Stimulated activated memory B cell treated with anti-CD40 and anti-IgM and Interleukin-4, amounts not matched to agents 10 μg/mL and 1 μg/mL and 100 μg/mL, for 72 hours (primary cell): ENCODE data around the gene SORCS3.

Experiments
- ATAC-seq: fragments of 150-1000 bp; cut with Tn5 transposase; 2 replicates; pipeline ENCODE4 v1.10.0; 2021
- H3K27ac Mint-ChIP-seq: one replicate; pipeline ENCODE4 v1.8.0; 2022; ENCODE audit warnings: mild to moderate bottlenecking, mixed read lengths
- H3K27me3 Mint-ChIP-seq: one replicate; pipeline ENCODE4 v1.8.0; 2022; ENCODE audit warnings: mixed read lengths
- H3K36me3 Mint-ChIP-seq: one replicate; pipeline ENCODE4 v1.8.0; 2022; ENCODE audit warnings: mixed read lengths
- H3K4me1 Mint-ChIP-seq: one replicate; pipeline ENCODE4 v1.8.0; 2022; ENCODE audit warnings: mixed read lengths
- H3K4me3 Mint-ChIP-seq: one replicate; pipeline ENCODE4 v1.8.0; 2022; ENCODE audit warnings: mild to moderate bottlenecking, moderate library complexity, mixed read lengths
- H3K9me3 Mint-ChIP-seq: one replicate; pipeline ENCODE4 v1.8.0; 2022; ENCODE audit warnings: mixed read lengths

Gene SORCS3

DNA sequence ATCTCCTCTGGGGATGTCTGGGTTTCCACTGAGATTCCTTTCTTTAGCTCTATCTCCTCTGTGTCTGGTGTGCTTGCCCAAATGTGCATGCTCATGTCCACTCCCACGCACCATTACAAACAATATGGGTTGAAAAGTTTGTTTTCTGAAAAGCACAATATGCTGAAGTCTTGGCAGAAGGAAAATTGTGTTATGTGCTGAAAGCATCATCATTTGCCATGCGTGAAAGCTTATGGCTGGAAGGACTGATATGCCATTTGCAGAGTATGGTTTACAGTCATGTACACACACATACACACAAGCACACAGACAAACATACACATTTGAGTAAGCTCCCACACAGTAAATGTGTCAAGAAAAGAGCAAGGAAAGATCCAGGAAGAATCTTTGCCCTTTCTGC is 231.6 kb downstream of the SORCS3 start:
- no peak overlapping the region for H3K4me3 Mint-ChIP-seq
- H3K4me1 Mint-ChIP-seq = no peaks in the 10 kb centered on the region
- no peaks in the 10 kb centered on the region for H3K9me3 Mint-ChIP-seq
- no peak for ATAC-seq
- no peaks in the 10 kb centered on the region for H3K27me3 Mint-ChIP-seq
- no peak overlapping the region for H3K27ac Mint-ChIP-seq
- H3K36me3 Mint-ChIP-seq = no peaks in the 10 kb centered on the region

DNA sequence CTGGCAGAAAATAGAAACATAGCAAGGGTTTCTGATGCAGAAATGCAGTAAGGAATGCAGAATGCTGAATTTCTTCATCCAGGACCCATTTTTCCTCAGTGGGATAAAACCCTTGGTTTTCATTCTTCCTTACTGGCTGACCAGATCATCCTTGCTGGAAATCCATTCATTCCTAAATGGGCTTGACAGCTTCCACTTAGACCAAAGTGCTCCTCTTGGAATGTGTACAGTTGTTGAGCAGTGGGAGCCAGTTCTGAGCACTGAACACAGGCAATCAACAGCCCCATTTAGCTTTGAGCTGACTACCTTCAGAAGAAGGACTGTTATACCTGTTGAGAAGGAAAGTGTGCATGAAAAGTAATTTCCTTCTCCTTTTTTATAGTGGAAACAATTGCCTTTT is 232.1 kb downstream of the SORCS3 start:
- no peaks in the 10 kb centered on the region for H3K36me3 Mint-ChIP-seq
- no peak for ATAC-seq
- H3K9me3 Mint-ChIP-seq = no peaks in the 10 kb centered on the region
- no peak overlapping the region for H3K4me3 Mint-ChIP-seq
- no peaks in the 10 kb centered on the region for H3K4me1 Mint-ChIP-seq
- H3K27ac Mint-ChIP-seq = no peak overlapping the region
- H3K27me3 Mint-ChIP-seq = no peaks in the 10 kb centered on the region

DNA sequence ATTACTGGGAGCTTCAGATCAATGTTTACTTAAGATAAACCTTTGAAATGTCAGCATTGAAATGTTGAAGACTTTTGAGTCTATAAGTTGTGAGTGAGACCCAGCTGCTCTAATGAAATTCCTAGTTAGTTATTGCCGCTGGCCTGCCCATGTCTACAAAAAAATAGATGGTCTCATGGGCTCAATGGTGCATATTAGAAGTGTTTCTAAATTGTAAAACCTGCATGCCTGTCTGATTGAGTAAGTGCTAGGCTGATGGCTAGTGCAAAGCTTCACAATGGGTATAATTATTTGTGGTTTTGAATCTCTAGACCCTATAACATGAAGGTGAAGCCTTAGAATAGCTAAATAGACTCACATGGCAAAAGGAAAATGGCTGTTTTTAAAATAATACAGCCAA is 234.5 kb downstream of the SORCS3 start:
- ATAC-seq = no peak
- H3K4me3 Mint-ChIP-seq = no peak overlapping the region
- no peaks in the 10 kb centered on the region for H3K4me1 Mint-ChIP-seq
- H3K27me3 Mint-ChIP-seq = no peaks in the 10 kb centered on the region
- H3K36me3 Mint-ChIP-seq = no peaks in the 10 kb centered on the region
- no peak overlapping the region for H3K27ac Mint-ChIP-seq
- no peaks in the 10 kb centered on the region for H3K9me3 Mint-ChIP-seq

DNA sequence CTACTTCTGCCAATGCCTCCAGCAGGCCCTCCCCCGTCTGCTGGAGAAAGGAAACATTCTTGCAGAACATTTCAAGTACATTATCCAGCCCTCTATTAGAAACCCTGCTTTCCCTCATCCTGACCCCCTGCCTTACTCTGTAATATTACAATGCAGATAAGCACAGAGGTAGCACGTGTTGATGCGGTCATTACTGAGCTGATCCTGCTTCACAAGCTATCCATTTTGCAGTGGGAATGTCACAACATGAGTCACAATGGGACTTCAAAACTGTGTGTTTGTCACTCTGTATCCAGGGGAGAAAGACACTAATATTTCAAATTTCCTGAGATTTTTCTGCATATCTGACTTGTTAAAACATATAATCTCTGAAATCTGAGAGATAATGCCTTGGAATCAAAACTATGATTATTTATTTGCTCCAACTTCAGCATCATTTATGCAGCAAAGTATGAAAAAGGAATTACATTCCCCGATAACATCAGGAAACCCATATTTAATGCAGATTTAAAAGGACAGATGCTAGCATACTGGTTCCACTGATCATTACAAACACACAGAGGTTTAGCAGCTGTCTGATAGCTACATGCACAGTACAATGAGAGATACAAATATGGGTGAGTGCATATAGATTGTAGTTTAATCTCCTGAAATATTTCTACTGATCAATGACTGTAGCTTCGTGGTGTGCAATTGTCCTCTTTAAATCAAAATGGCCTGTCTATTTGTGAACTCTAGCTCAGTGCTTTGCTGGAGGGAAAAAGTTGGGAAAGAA is 239.7 kb downstream of the SORCS3 start:
- no peak for ATAC-seq
- Mint-ChIP-seq H3K9me3 (no peaks in the 10 kb centered on the region), H3K27me3 (no peaks in the 10 kb centered on the region), H3K27ac (no peak overlapping the region), H3K4me1 (no peaks in the 10 kb centered on the region), H3K36me3 (no peaks in the 10 kb centered on the region), H3K4me3 (no peak overlapping the region)

DNA sequence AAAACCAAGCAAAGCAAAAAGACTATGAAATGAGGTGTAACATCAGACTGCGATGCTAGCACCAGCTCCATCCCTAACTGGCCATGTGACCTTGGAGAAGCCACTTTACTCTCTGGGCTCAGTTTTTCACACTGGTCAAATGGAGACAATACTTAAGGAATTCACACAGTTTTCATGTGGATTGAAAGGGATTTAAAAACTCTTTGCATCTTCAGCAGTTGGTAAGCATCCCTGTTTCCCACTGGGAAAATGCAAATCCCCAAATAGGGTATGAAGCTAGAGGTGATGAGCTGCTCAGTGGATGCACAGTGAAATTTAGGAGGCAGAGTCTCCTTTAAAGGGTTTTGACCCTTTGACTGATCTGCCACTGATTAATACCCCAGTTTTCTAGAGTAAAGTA is 240.7 kb downstream of the SORCS3 start:
- Mint-ChIP-seq H3K4me1 (no peaks in the 10 kb centered on the region), H3K36me3 (no peaks in the 10 kb centered on the region), H3K9me3 (no peaks in the 10 kb centered on the region), H3K27ac (no peak overlapping the region), H3K27me3 (no peaks in the 10 kb centered on the region), H3K4me3 (no peak overlapping the region)
- ATAC-seq = no peak

DNA sequence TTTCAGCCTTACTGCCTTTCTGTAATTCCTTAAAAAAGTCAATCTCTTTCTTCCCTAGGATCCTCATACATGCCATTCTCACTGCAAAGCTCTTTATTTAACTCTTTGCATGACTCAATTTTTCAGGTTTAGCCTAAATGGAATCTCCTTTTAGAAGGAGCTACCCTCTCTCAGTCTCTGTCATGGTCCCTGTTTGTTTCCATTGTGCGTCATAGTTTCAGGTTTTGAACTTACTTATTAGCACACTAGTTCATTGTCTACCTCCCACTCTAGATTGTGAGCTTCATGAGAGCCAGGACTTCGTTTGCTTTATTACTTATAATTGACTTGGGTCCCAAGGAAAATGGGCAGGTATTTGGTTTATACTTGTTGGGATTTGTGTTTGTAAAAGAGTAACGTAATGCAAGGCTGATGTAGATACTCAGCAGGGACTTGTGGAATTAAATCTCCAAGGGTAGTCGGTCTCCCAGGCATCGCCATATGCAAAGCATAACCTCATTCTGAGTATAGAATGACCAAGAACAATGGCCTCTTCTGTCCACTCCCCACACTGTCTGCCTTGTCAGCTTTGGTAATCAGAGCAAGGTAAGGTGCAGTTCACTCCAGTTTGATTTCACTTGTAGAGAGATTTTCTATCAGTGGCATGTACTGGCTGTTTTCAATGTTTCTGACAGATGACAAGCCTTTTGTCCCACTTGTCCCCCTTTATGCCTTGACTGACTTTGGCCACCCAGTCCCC is 252.0 kb downstream of the SORCS3 start:
- peaks cover 15% of the 10 kb centered on the region for H3K9me3 Mint-ChIP-seq
- ATAC-seq = no peak

DNA sequence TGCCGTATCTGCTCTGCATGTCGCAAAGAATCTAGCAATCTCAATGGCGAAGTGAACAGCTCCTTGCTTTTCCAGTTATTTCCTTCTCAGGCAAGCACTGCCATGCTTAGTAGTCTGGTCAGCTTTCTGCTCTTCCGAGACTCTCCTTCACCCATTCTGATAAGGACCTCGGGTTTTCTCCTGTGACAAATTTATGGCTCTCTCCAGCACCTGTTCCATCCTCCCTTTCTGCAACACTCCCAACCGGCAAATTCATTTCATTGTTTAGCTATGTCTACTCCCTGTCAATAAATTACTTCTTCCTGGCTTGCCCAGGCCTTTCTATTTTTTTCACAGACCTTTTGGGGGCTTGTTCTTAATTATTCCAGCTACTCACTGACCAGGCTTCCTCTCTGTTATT is 252.6 kb downstream of the SORCS3 start:
- Mint-ChIP-seq H3K4me1 (no peaks in the 10 kb centered on the region), H3K9me3 (peaks cover 12% of the 10 kb centered on the region), H3K4me3 (no peak overlapping the region), H3K36me3 (no peaks in the 10 kb centered on the region), H3K27me3 (no peaks in the 10 kb centered on the region), H3K27ac (no peak overlapping the region)
- ATAC-seq = no peak

More for the DNA sequence above, 252.0 kb downstream of the SORCS3 start:
- Mint-ChIP-seq H3K4me1 (no peaks in the 10 kb centered on the region), H3K4me3 (no peak overlapping the region), H3K36me3 (no peaks in the 10 kb centered on the region), H3K27me3 (no peaks in the 10 kb centered on the region), H3K27ac (no peak overlapping the region)

DNA sequence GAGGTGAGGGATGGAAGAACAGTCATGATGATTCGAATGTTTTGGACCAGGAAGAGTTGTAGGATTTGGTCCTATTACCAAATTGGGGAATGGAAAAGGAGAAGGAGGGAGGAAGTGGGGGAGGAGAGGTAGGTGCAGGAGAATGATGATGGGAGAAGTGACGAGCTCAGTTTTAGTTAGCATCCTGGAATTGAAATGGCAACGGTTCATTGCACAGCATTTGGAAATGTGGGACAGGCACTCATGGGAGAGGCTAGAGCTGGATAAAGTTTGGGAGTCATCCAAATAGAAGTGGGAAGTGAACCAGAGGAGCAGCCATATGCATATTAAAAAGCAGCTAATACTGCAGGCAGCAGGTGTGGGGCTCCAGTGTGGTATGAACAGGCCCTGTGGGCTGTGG is 253.6 kb downstream of the SORCS3 start:
- peaks cover 7% of the 10 kb centered on the region for H3K9me3 Mint-ChIP-seq
- H3K27ac Mint-ChIP-seq = no peak overlapping the region
- no peaks in the 10 kb centered on the region for H3K36me3 Mint-ChIP-seq
- H3K4me3 Mint-ChIP-seq = no peak overlapping the region
- no peak for ATAC-seq
- no peaks in the 10 kb centered on the region for H3K27me3 Mint-ChIP-seq
- H3K4me1 Mint-ChIP-seq = no peaks in the 10 kb centered on the region

DNA sequence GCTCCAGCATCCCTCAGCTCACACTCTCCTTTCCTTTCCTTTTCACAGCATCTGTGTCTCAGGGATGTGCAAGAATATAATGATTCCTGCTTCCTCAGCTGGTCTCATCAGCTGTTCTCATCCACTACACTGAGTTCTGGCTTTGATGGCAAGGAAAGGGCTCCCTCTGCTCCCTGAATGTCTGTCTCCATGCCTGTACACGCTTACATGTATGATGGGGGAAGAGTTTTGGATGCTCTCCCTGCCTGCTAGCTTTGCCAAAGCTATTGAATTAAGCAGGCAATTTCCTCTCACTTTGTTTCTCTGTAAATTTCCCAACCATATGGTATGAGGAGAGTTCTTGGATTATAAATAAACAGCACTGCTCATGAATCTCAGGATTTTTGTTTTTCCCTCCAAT is 254.5 kb downstream of the SORCS3 start:
- Mint-ChIP-seq H3K9me3 (peaks cover 3% of the 10 kb centered on the region), H3K27ac (no peak overlapping the region), H3K4me3 (no peak overlapping the region), H3K36me3 (no peaks in the 10 kb centered on the region), H3K4me1 (no peaks in the 10 kb centered on the region), H3K27me3 (no peaks in the 10 kb centered on the region)
- ATAC-seq = no peak

DNA sequence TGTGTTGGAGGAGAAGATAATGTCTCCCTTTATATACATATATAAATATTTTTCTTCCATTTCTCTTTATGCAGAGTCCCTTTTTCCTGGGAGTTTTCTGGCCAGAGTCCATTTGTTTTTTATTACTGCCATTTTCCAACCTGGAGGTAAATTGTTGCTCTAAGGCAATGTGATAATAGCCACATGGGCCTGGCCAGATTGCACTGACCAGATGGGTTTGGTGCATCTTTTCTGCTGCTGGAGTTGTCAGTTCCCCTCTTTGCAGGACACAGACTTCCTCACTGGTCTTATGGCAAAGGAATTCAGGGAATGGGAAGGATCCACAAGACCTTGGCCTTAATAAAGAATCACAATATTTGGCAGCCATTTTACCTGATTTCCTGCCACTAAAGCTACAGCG is 254.9 kb downstream of the SORCS3 start:
- Mint-ChIP-seq H3K9me3 (peaks cover 6% of the 10 kb centered on the region), H3K27ac (no peak overlapping the region), H3K27me3 (no peaks in the 10 kb centered on the region), H3K36me3 (no peaks in the 10 kb centered on the region), H3K4me3 (no peak overlapping the region), H3K4me1 (no peaks in the 10 kb centered on the region)
- ATAC-seq = no peak

DNA sequence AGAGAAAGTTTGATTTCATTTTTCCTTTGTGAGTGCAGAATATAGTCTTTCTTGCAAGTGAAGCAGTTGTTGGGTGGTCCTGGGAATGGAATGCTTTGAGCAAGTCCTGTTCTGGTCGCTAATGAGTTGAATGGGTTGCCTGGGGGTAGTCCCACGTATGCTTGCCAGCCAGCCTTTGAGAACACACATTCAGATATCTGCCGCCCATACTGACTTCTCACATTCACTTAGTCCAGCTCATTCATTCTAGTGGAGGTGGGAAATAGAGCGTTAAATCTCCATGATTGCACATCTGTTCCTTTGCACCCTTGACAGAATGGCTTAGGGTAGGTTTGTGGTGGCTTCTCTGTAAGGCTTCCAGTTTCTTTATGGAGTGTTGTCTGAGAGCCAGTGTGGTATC is 256.6 kb downstream of the SORCS3 start:
- no peaks in the 10 kb centered on the region for H3K27me3 Mint-ChIP-seq
- H3K36me3 Mint-ChIP-seq = no peaks in the 10 kb centered on the region
- H3K4me1 Mint-ChIP-seq = no peaks in the 10 kb centered on the region
- H3K27ac Mint-ChIP-seq = no peak overlapping the region
- no peak for ATAC-seq
- H3K4me3 Mint-ChIP-seq = no peak overlapping the region
- H3K9me3 Mint-ChIP-seq = peaks cover 5% of the 10 kb centered on the region

DNA sequence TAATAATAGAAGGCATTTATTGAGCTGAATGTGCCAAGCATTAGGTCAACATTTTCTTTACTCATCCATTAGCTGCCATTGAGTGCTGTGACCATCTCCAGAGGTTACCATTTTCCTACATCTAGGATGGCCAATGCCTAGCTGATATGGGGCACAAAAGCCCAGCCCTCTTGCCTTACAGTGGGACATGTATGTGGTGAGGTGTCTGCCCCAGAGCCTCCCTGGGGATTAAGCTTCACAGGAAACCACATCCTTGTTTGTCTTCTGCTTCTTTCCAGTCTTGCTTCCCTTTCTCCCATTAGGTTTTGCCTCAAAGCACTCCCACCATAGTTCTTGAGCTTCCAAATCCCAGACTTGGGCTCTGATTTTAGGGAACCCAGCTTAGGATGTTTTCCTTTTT is 258.7 kb downstream of the SORCS3 start:
- Mint-ChIP-seq H3K36me3 (no peaks in the 10 kb centered on the region), H3K27me3 (no peaks in the 10 kb centered on the region), H3K9me3 (peaks cover 3% of the 10 kb centered on the region), H3K27ac (no peak overlapping the region), H3K4me1 (no peaks in the 10 kb centered on the region), H3K4me3 (no peak overlapping the region)
- ATAC-seq = no peak

DNA sequence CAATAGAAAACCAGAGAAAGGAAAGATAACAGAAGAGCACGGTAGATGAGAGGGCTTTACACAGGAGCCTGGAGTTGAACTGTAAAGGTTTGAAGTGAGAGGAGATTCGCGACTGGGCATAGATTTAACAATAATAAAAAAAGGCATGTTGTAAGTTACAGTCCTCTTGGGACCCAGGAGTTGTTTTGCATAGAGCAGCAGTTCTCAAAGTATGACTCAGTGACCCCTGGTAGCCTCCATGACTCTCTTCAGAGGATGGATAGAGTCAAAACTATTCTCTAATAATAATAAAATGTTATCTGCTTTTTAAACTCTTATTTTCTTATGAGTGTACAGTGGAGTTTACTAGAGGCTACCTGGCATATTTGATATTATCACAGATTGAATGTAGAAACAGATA is 262.3 kb downstream of the SORCS3 start:
- ATAC-seq = no peak
- Mint-ChIP-seq H3K4me1 (no peaks in the 10 kb centered on the region), H3K27ac (no peak overlapping the region), H3K27me3 (peaks cover 10% of the 10 kb centered on the region), H3K9me3 (peaks cover 3% of the 10 kb centered on the region), H3K36me3 (no peaks in the 10 kb centered on the region), H3K4me3 (no peak overlapping the region)

DNA sequence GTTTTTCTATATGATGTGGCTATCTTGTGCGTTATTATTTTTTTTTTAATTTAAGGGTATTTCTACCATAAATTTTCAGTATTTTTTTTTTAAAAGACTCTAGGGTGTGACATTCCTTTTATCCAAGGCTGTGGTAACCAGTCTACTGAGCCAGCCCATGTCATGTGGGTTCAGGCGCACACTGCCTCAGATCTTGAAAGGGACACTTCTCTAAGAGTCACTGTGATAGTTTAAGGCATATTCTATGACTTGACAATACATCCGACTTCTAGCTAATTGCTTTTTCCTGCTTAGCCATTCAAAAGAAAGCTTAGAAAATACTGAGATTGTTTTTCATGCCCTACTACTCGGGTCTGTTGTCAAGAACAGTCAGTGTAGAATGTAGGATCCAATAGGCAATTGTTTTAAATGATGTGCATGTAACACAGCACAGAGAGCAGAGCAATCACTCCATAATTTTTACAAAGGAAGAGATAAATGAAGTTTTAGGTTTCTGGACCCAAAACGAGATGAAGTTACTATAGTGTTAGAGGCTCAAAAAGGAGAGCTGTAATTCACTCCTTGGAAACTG is 263.7 kb downstream of the SORCS3 start:
- H3K9me3 Mint-ChIP-seq = peaks cover 3% of the 10 kb centered on the region
- no peaks in the 10 kb centered on the region for H3K36me3 Mint-ChIP-seq
- ATAC-seq = no peak
- H3K27me3 Mint-ChIP-seq = peaks cover 10% of the 10 kb centered on the region
- H3K27ac Mint-ChIP-seq = no peak overlapping the region
- no peaks in the 10 kb centered on the region for H3K4me1 Mint-ChIP-seq
- H3K4me3 Mint-ChIP-seq = no peak overlapping the region

DNA sequence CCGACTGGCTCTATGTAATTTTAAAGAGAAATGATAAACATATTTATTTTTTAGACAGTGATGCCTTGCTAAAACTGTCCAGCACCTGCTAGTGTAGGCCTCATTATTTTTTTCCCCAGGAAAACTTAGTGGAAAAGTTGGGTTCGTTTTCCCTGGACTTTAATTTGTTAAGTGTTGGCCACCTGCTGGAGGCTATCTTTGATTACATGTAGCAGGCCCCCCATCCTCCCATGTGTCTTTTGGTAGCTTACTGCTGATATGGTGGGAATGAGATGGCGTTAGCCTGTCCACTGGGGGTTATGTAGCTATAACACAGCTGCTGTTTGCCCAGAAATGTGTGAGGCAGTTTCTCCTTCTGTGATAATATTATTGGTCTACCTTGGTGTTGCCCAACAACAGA is 265.0 kb downstream of the SORCS3 start:
- Mint-ChIP-seq H3K4me3 (no peak overlapping the region), H3K36me3 (no peaks in the 10 kb centered on the region), H3K27me3 (peaks cover 10% of the 10 kb centered on the region), H3K4me1 (no peaks in the 10 kb centered on the region), H3K9me3 (no peaks in the 10 kb centered on the region), H3K27ac (no peak overlapping the region)
- no peak for ATAC-seq

DNA sequence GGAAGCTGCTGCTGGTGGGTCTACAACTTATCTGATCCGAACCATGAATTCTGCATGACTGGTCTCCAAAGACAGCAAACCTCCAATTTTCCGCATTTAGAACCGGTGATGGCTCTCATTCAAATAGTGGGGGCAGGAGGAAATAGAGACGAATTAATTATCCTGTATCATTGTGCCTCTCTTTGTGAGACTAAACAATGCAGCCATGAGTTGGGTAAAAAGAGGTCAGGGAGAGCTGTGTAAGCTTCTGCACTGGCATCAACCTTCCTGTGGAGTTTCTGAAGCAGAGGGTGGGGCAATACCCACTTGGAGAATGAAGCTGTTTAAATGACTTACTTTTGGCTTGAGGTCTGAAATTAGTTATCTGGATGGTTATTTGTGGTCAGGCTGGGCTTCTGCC is 266.4 kb downstream of the SORCS3 start:
- Mint-ChIP-seq H3K4me3 (no peak overlapping the region), H3K9me3 (no peaks in the 10 kb centered on the region), H3K36me3 (no peaks in the 10 kb centered on the region), H3K4me1 (no peaks in the 10 kb centered on the region), H3K27me3 (peaks cover 10% of the 10 kb centered on the region), H3K27ac (no peak overlapping the region)
- ATAC-seq = no peak
